K562 (cell line): ENCODE data around the gene ABCD3. TPM values are rescaled to one million over a fixed set of nuclear protein-coding genes. Genes with fewer than 3 reads are reported as not detected.

ENCODE experiments used
- HDAC3 ChIP-seq: fragments of 450-650 bp; IDR thresholded peaks from 2 replicates; pipeline ENCODE4 v1.6.1; 2018; ENCODE audit warnings: borderline replicate concordance, mild to moderate bottlenecking, moderate library complexity; ENCODE audit not compliant: partially characterized antibody
- NR2F6 ChIP-seq: fragments of 450-650 bp; formaldehyde crosslinking; IDR thresholded peaks from 2 replicates; pipeline ENCODE4 v1.4.0; 2020; ENCODE audit warnings: mild to moderate bottlenecking
- ZNF699 ChIP-seq: fragments of 250-450 bp; sonication (Bioruptor Pico); IDR thresholded peaks from 2 replicates; pipeline ENCODE4 v1.8.0; 2021; ENCODE audit warnings: mild to moderate bottlenecking, moderate library complexity; ENCODE audit not compliant: insufficient replicate concordance
- polyA plus RNA-seq, 8 experiments: library from polyadenylated mRNA; depleted of rRNA in 4 of 8; stranded (reverse) in 5 of 8; unstranded in 3 of 8; fragments of >200 nt; fragmentation: Nextera tagmentation in 2 of 8; fragmentation: Illumina TruSeq in 1 of 8; extraction: Ambion mirVana in 2 of 8; extraction: Trizol in 1 of 8; gene quantifications; 2 replicates each; pipeline versions ENCODE4 v1.2.1 to v1.2.3, GENCODE V29; 2011 to 2014; ENCODE audit warnings: inconsistent platforms in 1 of 8, missing spikeins in 1 of 8
- total RNA-seq, 7 experiments: library from RNA; depleted of rRNA in 6 of 7; stranded (reverse); fragments of >200 nt in 6 of 7; fragmentation: Illumina TruSeq in 2 of 7; extraction: Trizol in 2 of 7; gene quantifications; 2 replicates each; pipeline versions ENCODE4 v1.2.1 to v1.2.3, GENCODE V29; 2011 to 2021; ENCODE audit warnings: low replicate concordance in 1 of 7
- TF ChIP-seq, protein P1 (sequence below), 2 experiments: IDR thresholded peaks; 2 replicates each; pipeline ENCODE4 v1.6.1; 2011; ENCODE audit warnings: borderline replicate concordance in 1 of 2, control low read depth in 1 of 2, low read depth in 1 of 2, low read length in 1 of 2, mild to moderate bottlenecking in 1 of 2, mixed read lengths in 1 of 2, moderate library complexity in 1 of 2; ENCODE audit not compliant: insufficient read depth in 1 of 2, insufficient read length in 1 of 2, poor library complexity in 1 of 2, severe bottlenecking in 1 of 2; ENCODE audit errors: extremely low read depth in 1 of 2
- TF ChIP-seq, protein P2 (sequence below): sonication (generic); formaldehyde crosslinking; IDR thresholded peaks from 2 replicates; pipeline ENCODE4 v1.8.0; 2023; ENCODE audit warnings: missing genetic modification reagents, mild to moderate bottlenecking, borderline replicate concordance
- TF ChIP-seq, protein P3 (sequence below): fragments of 250-450 bp; sonication (Bioruptor Pico); IDR thresholded peaks from 2 replicates; pipeline ENCODE4 v1.5.0; 2020; ENCODE audit warnings: mild to moderate bottlenecking, borderline replicate concordance

Gene ABCD3
- total and polyA plus RNA-seq, 9 of the 15 experiments (the other 6 are each of a cell fraction or from before 2014, with no cell fraction given): 11.0 to 30.7 (median 15.5) TPM

DNA sequence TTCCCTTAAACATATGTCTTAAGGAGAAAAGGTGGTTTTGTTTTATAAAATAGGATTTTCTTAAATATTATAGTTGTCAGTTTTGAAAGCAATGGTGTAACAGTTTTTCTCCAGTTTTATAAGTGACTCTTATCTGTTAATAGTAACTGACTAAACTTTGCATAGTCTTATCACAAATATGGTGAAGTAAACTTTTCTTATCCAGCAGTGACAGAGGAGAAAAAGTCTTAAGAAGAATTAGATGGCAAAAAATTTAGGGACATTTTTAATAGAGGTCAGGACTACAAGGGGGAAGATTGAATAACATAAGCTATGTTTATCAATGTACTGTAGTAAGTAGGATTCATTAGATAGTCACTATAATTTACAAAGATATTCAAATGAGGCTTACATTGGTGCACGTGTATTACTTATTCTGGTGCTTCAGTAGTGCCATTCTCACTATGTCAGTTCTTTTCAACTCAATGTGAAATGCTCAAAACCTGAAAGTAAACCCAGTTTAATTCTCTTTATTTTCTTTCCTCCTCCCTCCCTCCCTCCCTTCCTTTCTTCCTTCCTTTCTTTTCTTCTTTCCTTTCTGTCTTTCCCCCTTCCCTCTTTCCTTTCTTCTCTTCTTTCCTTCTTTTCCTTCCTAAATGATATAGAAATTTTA lies 97.2 kb downstream of the ABCD3 start (continued):
- TF ChIP-seq, protein P1, sequence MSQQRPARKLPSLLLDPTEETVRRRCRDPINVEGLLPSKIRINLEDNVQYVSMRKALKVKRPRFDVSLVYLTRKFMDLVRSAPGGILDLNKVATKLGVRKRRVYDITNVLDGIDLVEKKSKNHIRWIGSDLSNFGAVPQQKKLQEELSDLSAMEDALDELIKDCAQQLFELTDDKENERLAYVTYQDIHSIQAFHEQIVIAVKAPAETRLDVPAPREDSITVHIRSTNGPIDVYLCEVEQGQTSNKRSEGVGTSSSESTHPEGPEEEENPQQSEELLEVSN (IDR thresholded peaks at IDR 0.05; ENCODE audit: borderline replicate concordance in 1 of 2, extremely low read depth in 1 of 2, insufficient read depth in 1 of 2, insufficient read length in 1 of 2, low read depth in 1 of 2, low read length in 1 of 2, poor library complexity in 1 of 2, severe bottlenecking in 1 of 2): no peak
- TF ChIP-seq, protein P2, sequence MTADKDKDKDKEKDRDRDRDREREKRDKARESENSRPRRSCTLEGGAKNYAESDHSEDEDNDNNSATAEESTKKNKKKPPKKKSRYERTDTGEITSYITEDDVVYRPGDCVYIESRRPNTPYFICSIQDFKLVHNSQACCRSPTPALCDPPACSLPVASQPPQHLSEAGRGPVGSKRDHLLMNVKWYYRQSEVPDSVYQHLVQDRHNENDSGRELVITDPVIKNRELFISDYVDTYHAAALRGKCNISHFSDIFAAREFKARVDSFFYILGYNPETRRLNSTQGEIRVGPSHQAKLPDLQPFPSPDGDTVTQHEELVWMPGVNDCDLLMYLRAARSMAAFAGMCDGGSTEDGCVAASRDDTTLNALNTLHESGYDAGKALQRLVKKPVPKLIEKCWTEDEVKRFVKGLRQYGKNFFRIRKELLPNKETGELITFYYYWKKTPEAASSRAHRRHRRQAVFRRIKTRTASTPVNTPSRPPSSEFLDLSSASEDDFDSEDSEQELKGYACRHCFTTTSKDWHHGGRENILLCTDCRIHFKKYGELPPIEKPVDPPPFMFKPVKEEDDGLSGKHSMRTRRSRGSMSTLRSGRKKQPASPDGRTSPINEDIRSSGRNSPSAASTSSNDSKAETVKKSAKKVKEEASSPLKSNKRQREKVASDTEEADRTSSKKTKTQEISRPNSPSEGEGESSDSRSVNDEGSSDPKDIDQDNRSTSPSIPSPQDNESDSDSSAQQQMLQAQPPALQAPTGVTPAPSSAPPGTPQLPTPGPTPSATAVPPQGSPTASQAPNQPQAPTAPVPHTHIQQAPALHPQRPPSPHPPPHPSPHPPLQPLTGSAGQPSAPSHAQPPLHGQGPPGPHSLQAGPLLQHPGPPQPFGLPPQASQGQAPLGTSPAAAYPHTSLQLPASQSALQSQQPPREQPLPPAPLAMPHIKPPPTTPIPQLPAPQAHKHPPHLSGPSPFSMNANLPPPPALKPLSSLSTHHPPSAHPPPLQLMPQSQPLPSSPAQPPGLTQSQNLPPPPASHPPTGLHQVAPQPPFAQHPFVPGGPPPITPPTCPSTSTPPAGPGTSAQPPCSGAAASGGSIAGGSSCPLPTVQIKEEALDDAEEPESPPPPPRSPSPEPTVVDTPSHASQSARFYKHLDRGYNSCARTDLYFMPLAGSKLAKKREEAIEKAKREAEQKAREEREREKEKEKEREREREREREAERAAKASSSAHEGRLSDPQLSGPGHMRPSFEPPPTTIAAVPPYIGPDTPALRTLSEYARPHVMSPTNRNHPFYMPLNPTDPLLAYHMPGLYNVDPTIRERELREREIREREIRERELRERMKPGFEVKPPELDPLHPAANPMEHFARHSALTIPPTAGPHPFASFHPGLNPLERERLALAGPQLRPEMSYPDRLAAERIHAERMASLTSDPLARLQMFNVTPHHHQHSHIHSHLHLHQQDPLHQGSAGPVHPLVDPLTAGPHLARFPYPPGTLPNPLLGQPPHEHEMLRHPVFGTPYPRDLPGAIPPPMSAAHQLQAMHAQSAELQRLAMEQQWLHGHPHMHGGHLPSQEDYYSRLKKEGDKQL (CRISPR knock-in tag): no peak
- TF ChIP-seq NR2F6 (no peak), ZNF699 (CRISPR knock-in tag) (no peak), HDAC3 (no peak)
- TF ChIP-seq, protein P3, sequence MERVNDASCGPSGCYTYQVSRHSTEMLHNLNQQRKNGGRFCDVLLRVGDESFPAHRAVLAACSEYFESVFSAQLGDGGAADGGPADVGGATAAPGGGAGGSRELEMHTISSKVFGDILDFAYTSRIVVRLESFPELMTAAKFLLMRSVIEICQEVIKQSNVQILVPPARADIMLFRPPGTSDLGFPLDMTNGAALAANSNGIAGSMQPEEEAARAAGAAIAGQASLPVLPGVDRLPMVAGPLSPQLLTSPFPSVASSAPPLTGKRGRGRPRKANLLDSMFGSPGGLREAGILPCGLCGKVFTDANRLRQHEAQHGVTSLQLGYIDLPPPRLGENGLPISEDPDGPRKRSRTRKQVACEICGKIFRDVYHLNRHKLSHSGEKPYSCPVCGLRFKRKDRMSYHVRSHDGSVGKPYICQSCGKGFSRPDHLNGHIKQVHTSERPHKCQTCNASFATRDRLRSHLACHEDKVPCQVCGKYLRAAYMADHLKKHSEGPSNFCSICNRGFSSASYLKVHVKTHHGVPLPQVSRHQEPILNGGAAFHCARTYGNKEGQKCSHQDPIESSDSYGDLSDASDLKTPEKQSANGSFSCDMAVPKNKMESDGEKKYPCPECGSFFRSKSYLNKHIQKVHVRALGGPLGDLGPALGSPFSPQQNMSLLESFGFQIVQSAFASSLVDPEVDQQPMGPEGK: no peak
